GM19438 (cell line): Measurements from ENCODE around the gene ZNF429.
A peak's percentile ranks its signal among the peaks of the same experiment; 100 is the strongest.
"Not testable (repeated sequence)": the region's sequence is repeated elsewhere in the genome, so short reads cannot be mapped to it uniquely, and the experiment has no call there.

ENCODE experiments used
- ATAC-seq: cut with Tn5 transposase; IDR thresholded peaks from one replicate; pipeline ENCODE4 v1.9.1; 2021; ENCODE audit warnings: low read depth; ENCODE audit not compliant: unreplicated experiment

Gene ZNF429

GRCh38 chr19:21505459-21506451 lies at the start of gene ZNF429:
Gene ZNF429, plus strand, starts transcription at chr19:21505602. Its CDS starts 170 bp downstream, at chr19:21505772.
- ATAC-seq: peak; percentile 100

GRCh38 chr19:21460686-21461085 lies 44.7 kb upstream of the ZNF429 start:
- ATAC-seq: no peak

GRCh38 chr19:21462540-21462939 lies 42.9 kb upstream of the ZNF429 start:
- no peak for ATAC-seq

- no peak for ATAC-seq
Observed at GRCh38 chr19:21463449-21464105, 41.8 kb upstream of the ZNF429 start.

GRCh38 chr19:21466627-21467026 lies 38.8 kb upstream of the ZNF429 start:
- ATAC-seq: no peak

GRCh38 chr19:21468791-21469190 lies 36.6 kb upstream of the ZNF429 start:
- no peak for ATAC-seq

- ATAC-seq: no peak
Observed at GRCh38 chr19:21472507-21472906, 32.9 kb upstream of the ZNF429 start.

- peak; percentile 94 for ATAC-seq
Observed at GRCh38 chr19:21474671-21475181, 30.7 kb upstream of the ZNF429 start.

GRCh38 chr19:21482361-21482760 lies 23.0 kb upstream of the ZNF429 start:
- ATAC-seq: not testable (repeated sequence)

- ATAC-seq: no peak
Observed at GRCh38 chr19:21482863-21483276, 22.5 kb upstream of the ZNF429 start.

- no peak for ATAC-seq
Observed at GRCh38 chr19:21483589-21484170, 21.7 kb upstream of the ZNF429 start.

- ATAC-seq: no peak
Observed at GRCh38 chr19:21484631-21485030, 20.8 kb upstream of the ZNF429 start.

- ATAC-seq: no peak
Observed at GRCh38 chr19:21485926-21486325, 19.5 kb upstream of the ZNF429 start.

GRCh38 chr19:21487969-21488368 lies 17.4 kb upstream of the ZNF429 start:
- no peak for ATAC-seq

- ATAC-seq: no peak
Observed at GRCh38 chr19:21491146-21491545, 14.3 kb upstream of the ZNF429 start.

- ATAC-seq: no peak
Observed at GRCh38 chr19:21492947-21493906, 12.2 kb upstream of the ZNF429 start.

GRCh38 chr19:21496876-21497275 lies 8.5 kb upstream of the ZNF429 start:
- ATAC-seq: no peak

- no peak for ATAC-seq
Observed at GRCh38 chr19:21498651-21499050, 6.8 kb upstream of the ZNF429 start.

- ATAC-seq: no peak
Observed at GRCh38 chr19:21508198-21508597, 2.8 kb downstream of the ZNF429 start.

GRCh38 chr19:21511058-21511457 lies 5.7 kb downstream of the ZNF429 start:
- not testable (repeated sequence) for ATAC-seq
